Measurements from ENCODE around the gene KCP.

- TF ChIP-seq CTCF (IDR thresholded peaks at IDR 0.05 in 2 of 3, conservative IDR thresholded peaks at IDR 0.05 in 1 of 3; ENCODE audit: control insufficient read depth in 2 of 3, extremely low read depth in 1 of 3, insufficient read depth in 1 of 3, low read depth in 3 of 3, low read length in 3 of 3) (no peak), TCF12 (IDR thresholded peaks at IDR 0.05; ENCODE audit: low read depth, low read length) (0 out of 2 replicates have a peak, but pooled peaks have one; percentile 14), POLR2A (IDR thresholded peaks at IDR 0.05; ENCODE audit: low read depth, low read length) (peak; percentile 73), PBX3 (IDR thresholded peaks at IDR 0.05; ENCODE audit: insufficient replicate concordance, low read depth, low read length) (no peak), ZBTB33 (IDR thresholded peaks at IDR 0.05) (no peak), TBL1XR1 (IDR thresholded peaks at IDR 0.05; ENCODE audit: low read depth, low read length) (no peak), CHD1 (IDR thresholded peaks at IDR 0.05; ENCODE audit: low read depth, low read length) (no peak), SPI1 (IDR thresholded peaks at IDR 0.05; ENCODE audit: borderline replicate concordance, insufficient read depth, low read depth, low read length) (peak; percentile 86), ZZZ3 (IDR thresholded peaks at IDR 0.05; ENCODE audit: control insufficient read depth, insufficient read length, low read depth) (no peak), TCF3 (IDR thresholded peaks at IDR 0.05; ENCODE audit: borderline replicate concordance, insufficient read depth, low read depth, low read length) (0 out of 2 replicates have a peak, but pooled peaks have one; percentile 4), EZH2 (IDR thresholded peaks at IDR 0.05; ENCODE audit: borderline replicate concordance, control insufficient read depth, low read depth, low read length) (no peak)
Observed at GRCh38 chr7:128933180-128933891, 22.8 kb upstream of the KCP start.

Data from GM12878 (cell line).